Mesenteric fat pad (tissue), 1 donor: ENCODE measurements around the gene MYADML2. TPM values are rescaled to one million over a fixed set of nuclear protein-coding genes. Genes with fewer than 3 reads are reported as not detected.

Experiments
- DNase-seq: peaks from one replicate; pipeline ENCODE4 v3.0.0-alpha.2; 2020; ENCODE audit warnings: low spot score
- total RNA-seq: library from RNA; stranded (reverse); fragmentation: NEBNext Ultra II Directional; extraction: Animal tissue kit (Norgen Biotek cat#: 25700); gene quantifications from one replicate; pipeline ENCODE4 v1.2.1, GENCODE V29; 2021
- donor health status: DM: yes; HTN: yes; CAD: no.

The MYADML2 gene
- total RNA-seq, 1 donor from 2014 or later, result not detected

- DNase-seq, result no peak
Measured at GRCh38 chr17:81912441-81913309, 34.4 kb downstream of the MYADML2 start.

- DNase-seq, result no peak
Measured at GRCh38 chr17:81911969-81912368, 35.1 kb downstream of the MYADML2 start.

DNA sequence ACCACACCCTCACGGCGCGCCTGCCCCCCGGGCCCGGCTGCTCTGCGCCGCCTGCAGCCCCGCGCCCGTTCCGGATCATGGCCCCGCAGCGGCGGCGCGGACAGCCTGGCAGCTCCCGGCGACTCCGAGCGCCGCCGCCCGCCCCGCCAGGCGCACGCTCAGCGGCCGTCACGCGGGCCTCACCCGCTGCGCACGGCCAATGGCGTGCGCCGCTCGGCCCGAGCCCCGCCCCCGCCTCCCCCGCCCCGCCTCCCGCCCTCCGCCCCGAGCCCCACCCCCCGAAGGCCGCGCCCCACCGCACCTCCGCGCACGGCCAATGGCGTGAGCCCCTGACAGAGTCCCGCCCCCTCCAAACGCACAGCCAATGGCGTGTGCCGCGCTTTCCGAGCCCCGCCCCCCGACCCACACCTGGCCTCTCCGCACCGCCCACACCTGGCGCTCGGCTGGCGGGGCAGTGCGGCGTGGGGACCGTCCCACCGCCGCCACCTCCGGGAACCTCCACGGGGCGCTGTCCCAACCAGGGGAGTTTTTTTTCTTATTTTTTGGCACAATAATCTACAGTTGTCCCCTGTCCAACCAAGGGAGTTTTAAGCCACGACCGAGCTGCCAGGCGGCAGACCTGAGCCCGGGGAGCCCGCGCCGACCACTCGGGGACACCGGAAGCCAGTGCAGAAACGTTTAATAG lies 35.6 kb downstream of the MYADML2 start, which contains the start of gene PCYT2:
Gene PCYT2 (minus strand): TSS at position 123 of the 685 bp plus-strand sequence. CDS start 44 bp downstream, at position 79.
- peak; percentile 96 for DNase-seq

- DNase-seq, result no peak
Measured at GRCh38 chr17:81910840-81911276, 36.2 kb downstream of the MYADML2 start.

GRCh38 chr17:81909966-81910839 lies 36.8 kb downstream of the MYADML2 start:
- no peak for DNase-seq

GRCh38 chr17:81909231-81909630 lies 37.8 kb downstream of the MYADML2 start:
- no peak for DNase-seq

- no peak for DNase-seq
Measured at GRCh38 chr17:81908793-81909192, 38.2 kb downstream of the MYADML2 start.

- no peak for DNase-seq
Measured at GRCh38 chr17:81907219-81908145, 39.6 kb downstream of the MYADML2 start.

DNA sequence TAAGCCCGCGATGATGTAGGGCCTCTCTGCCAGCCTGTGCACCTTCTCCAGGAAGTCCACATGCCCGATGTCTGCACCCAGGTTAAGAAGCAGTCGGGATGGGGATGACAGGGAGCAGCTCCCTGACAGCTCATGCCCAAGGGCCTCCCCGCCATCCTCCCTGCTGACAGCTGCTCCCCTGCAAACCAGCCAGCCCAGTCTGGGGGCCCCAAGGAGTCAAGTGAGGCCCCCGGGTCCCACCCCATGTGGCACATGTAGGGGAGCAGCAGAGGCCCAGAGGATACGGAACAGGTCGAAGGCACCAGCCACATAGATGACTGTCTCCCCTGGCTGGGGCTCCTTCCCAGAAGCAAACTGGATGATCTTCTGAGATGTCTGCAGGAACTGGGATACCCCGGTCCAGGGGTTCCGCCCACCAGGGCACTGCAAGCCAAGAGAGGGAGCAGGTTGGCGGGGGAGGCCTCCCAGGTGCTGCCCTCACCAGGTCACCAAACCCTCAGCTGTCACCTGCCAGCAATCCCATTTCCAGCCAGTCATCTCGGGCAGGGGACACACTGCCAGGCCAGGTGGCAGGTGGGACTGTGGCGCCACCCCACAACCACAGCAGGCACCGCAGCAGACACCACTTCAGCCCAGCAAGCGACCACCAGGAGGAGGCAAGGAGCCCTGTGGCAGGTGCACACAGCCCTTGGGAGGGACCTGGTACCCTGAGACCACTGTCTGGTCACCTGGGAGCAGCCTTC lies 40.4 kb downstream of the MYADML2 start:
- DNase-seq, result no peak

DNA sequence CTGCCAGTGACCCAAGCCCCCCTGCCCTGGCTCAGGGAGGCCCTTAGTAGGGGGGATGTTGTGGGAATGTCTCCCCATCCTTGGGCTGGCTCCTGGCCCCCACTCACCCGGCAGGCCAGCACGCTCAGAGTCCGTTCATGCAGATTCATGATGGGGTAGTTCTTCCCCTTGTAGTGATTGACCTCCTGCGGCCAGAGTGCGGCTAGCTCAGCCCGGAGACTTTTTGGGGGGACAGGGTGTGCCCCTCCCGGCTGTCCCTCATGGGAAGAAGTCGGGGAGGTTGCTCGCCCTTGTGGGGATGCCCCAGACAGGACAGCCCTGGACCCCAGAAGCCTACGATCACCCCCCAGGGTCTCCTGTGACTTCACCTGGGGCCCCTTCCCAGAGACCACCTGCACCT lies 41.0 kb downstream of the MYADML2 start:
- DNase-seq, result no peak

DNA sequence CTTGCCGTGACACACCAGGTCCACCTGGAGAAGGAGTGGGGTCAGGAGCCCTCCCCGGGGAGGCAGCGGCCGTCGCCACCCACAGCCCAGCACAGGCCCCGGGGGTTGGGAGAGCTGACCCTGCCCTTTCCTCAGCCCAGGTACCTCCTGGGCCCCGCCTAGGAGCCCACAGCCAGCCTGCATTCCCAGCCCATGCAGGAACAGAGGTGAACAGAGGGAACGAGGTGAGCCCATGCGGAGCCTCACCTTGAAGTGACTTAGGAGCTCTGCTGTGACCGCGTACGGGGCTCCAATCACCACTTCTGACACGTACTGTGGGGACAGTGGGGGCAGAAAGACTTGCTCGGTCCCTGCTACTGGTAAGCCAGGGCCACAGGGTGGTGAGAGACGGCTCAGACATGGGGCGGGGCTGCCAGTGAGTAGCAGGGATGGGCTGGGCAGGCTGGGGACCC lies 41.6 kb downstream of the MYADML2 start:
- no peak for DNase-seq

DNA sequence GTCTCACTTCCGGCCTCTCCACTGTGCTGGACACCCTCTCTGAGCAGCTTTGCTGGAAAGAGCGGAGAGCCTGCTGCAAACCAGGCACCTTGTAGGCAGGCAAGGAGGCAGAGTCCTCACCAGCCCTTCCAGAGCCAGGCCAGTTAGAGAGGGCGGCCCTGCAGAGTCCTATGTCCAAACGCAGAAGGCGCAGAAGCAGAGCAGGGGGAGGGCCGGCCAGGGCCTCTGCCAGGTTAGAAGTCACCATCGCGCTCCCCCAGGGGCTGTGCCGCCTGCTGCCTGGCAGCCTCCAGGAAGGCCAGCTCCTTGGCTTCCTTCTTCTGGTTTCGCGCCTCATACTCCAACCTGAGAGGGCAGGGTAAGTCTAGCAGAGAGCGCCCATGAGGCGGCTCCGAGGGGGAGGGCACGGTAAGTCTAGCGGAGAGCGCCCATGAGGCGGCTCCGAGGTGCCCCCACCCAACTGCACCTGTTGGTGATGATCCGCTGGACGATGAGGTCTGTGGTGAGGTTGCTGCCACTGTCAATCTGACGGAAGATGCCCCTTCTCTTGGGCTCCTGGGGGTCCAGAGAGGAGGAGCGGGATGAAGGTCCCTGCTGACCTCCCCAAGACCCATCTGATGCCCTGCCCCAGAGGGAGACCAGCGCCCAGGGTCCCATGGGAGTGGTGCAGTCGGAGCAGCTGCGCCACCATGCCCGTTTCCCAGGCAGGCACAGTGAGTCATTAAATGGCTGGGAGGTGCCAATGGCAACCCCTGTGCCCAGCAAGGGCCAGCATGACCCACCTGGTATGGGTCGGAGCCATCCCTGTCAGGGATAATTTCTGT lies 42.2 kb downstream of the MYADML2 start:
- no peak for DNase-seq

GRCh38 chr17:81903896-81904599 lies 43.0 kb downstream of the MYADML2 start:
- no peak for DNase-seq

GRCh38 chr17:81903415-81903831 lies 43.6 kb downstream of the MYADML2 start:
- DNase-seq, result no peak

DNA sequence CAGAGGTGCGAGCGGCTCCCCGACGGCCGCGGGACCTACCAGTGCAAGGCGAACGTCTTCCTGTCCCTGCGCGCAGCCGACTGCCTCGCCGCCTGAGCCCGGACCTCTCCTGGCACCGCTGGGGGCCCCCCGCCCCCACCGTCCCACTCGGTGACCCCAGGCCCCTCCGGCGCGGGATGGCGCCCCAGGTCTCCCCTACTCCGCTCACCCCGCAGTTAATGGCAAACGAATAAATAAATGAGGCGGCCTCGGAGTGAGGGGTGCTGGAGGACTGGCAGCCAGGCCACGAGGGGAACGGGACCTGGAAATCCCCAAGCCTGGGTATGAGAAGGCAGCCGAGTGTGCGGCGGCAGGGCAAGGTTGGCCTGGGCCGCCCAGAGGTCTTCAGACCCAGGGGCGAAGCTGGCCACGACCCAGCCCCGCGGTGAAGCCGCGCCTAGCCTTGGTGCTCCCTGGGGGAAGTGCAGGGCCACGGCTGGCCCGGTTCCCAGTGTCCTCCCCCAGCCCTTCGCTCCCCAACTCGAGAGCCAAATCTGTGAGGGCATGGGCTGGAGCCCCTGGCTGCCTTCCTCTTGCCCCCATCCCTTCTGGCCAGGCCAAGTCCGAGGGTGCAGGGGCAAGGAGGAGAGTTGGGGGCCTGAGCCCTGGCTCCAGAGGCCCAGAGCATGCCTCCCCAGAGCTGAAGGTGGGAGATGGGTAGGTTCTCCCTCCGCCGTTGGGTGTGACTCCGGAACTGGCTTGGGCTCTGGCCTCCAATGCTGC lies 44.2 kb downstream of the MYADML2 start:
- no peak for DNase-seq

DNA sequence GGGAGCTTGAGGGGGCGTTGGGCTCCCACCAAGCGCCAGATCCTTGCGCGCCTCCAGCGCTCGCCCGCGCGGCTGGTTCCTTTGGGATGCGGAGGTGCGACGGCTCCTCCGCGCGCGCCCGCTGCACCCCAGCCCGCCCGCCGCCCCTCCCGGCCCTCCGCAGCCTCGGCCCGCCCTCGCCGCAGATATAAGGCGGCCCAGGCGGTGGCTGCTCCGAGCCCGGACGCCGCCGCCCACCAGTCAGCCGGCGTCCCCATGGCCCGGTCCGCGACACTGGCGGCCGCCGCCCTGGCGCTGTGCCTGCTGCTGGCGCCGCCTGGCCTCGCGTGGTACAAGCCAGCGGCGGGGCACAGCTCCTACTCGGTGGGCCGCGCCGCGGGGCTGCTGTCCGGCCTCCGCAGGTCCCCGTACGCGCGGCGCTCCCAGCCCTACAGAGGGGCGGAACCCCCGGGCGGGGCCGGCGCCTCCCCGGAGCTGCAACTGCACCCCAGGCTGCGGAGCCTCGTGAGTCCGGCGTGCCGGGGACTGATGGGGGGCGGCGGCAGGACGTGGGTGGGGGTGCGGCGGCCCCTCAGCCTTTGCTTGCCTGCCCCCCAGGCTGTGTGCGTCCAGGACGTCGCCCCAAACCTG lies 44.9 kb downstream of the MYADML2 start, which contains the start of gene NPB:
Gene NPB (plus strand): TSS at position 216 of the 630 bp plus-strand sequence. CDS start 40 bp downstream, at position 256.
- DNase-seq, result no peak
